COLO829 (cell line): ENCODE results near the gene FHAD1.

Experiments used
- DNase-seq: peaks from one replicate; pipeline ENCODE4 v3.0.0; 2012; ENCODE audit warnings: low spot score

Gene FHAD1

GRCh38 chr1:15246960-15247614, at the start of gene FHAD1:
TSS of gene FHAD1 (plus strand) at chr1:15247223. CDS start at chr1:15251785, 4,562 bp downstream.
- peak; percentile 82 for DNase-seq

GRCh38 chr1:15197591-15198447, 49.2 kb upstream of the FHAD1 start:
- DNase-seq: no peak

DNA sequence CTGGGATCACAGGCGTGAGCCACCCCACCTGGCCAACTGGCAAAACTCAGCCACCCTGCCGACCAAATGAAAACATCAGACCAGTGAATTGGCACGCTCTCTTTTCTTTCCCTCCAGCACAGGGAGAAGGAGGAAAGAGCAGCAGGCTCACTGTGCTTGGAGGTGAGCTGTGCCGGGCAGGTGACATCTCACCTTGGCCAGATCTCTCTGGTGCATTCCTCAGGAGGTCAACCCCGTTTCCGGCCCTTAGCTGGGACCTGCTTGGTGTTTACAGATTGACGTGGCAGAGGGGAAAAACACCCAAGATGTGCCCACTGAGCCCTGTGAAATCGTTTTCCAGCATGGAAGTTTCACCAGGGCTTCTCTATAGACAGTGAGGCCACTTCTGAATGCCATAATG, 48.3 kb upstream of the FHAD1 start:
- DNase-seq: no peak

GRCh38 chr1:15201221-15201620, 45.8 kb upstream of the FHAD1 start:
- DNase-seq: no peak

DNA sequence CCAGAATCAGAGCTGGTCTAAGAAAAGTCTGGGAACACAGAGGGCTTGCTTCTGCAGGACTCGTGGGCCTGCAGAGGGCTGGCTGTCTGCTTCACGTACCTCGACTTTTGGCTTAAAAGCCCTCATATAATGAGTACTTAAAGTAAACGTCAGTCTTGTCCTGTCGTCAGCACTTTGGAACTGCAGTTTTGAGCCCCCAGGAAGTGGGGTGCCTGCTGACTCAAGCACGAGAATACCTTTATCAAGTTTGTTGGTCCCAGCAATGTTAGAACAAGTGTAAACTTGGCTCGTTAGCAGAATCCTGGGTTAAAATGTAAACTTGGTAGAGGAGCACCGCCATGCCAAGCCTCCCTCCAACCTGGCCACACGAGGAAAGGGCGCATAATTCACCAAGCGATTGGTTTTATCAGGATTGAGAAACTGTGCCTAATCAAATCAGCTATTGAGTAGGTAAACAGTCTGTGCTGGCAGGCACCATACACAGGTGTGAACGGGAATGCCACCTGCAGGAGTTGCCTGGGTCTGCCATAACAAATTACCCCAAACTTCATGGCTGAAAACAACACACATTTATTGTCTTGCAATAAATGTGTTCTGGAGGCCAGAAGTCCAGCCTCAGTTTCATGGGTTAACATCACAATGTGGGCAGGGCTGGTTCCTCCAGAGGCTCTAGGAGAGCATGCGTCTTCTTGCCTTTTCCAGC, 45.0 kb upstream of the FHAD1 start:
- DNase-seq: no peak

- DNase-seq: no peak
Measured at GRCh38 chr1:15204931-15205330, 42.1 kb upstream of the FHAD1 start.

DNA sequence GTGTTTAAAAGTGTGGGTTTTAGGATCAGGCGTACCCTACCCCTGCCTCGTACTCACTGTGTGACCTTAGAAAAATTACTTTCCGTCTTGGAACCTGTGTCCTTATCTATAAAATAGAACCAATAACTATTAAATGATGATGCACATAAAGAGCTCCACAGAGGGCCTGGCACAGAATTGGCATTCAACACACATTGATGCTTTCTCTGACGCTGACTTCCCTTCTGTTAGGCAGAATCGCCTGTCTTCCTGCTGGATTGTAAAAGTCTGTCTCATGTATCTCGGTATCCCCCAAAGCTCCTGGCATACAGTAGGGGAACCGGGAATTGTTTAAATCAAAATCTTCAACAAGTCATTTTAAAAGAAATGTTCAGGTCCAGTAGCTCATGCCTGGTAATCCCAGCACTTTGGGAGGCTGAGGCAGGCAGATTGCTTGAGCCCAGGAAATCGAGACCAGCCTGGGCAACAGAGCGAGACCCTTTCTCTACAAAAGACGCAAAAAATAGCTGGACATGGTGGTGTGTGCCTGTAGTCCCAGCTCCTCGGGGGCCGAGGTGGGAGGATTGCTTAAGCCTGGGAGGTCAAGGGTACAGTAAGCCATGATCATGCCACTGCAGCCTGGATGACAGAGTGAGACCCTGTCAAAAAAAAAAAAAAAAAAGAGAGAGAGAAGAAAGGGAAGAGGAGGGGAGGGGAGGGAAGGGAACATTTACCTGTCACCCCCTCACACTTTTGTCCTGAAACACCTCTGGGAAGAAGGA, 41.3 kb upstream of the FHAD1 start:
- DNase-seq: no peak

DNA sequence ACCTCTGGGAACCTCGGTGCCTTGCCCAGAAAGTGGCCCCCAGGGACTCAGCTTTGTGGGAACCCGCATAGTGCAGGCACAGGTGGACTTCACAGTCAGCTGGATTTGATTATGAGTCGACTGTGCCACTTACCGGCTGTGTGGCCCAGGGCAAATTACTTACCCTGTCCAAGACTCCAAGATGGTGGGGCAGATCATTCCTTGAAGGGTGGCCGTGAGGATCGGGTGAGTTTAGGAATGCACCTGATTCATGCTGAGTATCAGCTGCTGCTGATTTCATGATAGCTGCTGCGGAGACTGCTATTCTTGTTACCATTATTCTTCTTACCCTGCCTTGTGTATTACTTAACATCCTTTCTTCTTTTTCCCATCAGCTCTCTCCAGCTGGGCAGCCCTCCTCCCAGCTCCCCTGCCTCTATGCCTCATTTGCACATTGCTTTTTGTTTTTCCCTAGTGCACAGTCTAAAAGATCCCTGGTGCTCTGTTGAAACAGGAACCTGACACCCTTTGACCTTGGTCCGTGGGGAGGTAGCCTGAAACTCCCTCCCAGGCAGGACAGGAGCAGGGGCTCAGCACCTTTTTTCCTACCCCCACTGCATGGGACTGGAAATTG, 40.5 kb upstream of the FHAD1 start:
- no peak for DNase-seq

DNA sequence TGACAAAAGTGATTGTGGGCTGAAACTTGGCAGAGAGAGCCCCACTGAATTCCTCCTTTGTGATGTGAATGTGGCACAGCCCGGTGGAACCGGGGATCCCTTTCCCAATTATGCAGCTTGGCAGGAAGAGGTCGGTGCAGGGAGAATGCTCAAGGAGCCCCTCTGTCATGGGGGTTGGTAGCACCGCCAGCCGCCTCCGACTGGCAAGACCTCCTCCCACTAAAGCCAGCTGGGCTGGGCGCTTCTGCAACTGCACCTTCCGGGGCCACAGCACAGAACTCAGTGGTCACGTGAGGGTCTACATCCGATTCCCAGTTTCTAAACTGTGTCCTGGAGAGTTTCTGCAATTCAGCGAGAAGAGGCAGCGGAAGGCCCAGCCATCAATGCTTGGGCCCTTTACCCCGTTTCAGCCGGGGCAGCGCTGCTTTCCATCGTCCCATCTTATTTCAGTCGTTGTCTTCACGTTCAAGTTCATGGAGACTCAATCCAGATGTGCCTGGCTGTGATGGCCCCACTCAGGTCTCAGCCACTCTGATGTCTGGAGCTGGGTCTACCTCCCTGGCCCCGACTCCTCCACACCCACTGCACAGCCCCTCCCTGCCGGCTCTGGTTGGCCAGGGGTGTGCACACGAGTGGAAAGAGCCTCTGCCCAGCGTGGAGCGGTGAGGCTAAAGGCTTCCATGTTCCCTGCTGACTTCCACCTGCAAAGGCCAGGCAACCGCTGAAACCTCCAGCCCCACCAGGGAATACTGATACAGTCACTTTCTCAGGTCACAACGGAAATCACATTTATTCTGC, 39.8 kb upstream of the FHAD1 start:
- DNase-seq: no peak

GRCh38 chr1:15207829-15208429, 39.1 kb upstream of the FHAD1 start:
- no peak for DNase-seq

DNA sequence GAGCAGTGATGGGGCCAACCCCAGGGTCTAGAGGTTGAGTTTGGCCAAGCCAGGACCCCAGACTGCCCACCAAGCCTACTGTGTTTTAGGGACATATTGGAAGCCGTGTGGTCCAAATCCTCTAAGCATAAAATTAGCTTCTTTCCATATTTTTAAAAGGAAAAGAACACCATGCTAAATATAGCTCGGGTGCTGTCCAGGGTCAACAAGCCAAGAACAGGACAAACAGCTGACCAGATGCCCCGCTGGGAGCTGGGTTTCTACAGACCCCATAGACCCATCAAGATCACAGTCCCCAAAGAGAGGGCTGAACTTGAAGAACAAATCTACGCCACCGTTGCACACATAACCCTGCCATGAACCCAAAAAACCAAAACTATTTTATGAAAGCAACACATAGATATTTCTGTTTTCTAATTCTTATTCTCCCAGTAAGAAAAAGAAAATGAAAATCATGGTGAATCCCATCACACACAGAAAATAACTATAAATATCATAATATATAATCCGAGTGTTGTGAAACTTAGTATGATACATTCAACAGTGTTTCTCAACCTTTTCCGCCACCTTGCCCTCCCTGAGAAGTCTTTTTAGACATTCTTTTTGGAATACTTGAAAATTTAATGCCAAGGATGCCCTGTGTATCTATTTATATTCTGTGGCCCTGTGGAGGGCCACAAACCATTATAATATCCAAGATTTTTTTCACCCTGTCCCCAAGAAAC, 36.2 kb upstream of the FHAD1 start:
- no peak for DNase-seq

DNA sequence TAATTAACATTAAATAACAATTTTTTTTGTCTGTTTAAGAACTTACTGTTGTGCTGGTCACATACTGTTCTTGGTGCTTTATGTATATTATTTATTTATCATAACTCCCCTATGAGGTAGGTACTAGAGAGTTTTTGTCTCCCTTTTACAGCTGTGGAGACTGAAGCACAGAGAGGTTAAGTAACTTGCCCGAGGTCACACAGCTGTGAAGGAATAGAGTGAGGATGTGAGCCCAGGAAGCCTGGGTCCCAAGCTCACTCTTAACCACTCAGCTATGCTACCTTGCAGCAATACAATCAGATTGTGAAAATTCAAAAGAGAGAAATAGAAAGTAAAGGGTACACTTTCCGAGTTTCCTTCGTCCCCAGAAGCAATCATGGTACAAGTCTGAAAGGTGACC, 35.6 kb upstream of the FHAD1 start:
- no peak for DNase-seq

- DNase-seq: no peak
Measured at GRCh38 chr1:15212216-15212953, 34.6 kb upstream of the FHAD1 start.

- no peak for DNase-seq
Measured at GRCh38 chr1:15212954-15213291, 34.1 kb upstream of the FHAD1 start.

DNA sequence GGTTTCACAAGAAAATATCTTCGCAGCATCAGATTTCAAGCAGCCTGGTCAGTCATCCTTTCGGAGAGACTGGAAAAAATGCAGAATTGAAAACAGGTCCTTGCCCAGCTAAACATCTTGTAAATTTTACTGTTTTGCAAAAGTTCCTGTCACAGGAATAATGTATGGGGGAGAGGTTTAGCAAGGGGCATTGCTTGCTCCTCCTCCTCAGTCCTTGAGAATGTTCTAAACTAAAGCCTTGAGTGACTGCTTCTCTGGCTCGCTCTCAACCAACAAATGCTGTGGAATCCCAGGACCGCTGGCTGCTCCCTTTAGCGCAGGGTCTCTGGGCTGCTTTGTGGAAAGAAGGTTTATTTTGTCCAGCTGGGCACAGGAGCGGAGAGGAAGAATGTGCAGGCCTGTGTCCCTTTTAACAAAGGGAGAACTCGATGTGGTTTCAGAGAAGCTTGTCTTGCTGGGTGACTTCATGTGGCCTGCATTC, 33.6 kb upstream of the FHAD1 start:
- DNase-seq: no peak

DNA sequence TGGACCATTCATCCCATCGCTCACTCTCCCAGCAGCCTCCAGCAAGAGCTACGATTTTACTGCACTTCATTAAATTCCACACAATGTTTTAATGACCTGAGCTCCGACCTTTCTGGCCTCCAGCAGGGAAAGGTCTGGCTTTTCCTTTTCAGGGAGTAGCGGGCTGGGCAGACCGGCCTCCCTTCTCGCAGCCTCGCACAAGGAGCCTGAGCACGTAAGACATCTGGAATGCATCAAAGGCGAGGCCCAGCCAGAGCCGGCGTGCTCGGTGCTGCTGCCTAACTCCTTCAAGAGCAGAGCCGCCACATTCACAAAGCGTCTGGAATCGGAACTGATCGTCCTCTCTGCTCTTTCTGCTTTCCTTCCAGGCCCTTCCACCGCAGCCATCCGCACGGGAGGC, 32.5 kb upstream of the FHAD1 start:
- no peak for DNase-seq

DNA sequence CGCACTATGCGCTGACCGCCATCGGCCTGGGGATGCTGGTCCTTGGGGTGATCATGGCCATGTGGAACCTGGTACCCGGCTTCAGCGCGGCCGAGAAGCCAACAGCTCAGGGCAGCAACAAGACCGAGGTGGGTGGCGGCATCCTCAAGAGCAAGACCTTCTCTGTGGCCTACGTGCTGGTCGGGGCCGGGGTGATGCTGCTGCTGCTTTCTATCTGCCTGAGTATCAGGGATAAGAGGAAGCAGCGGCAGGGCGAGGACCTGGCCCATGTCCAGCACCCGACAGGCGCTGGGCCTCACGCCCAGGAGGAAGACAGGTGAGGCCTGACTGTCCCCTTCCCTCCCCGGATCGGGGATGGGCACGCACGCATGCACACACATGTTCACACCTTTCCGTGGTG, 31.9 kb upstream of the FHAD1 start:
- no peak for DNase-seq

GRCh38 chr1:15217654-15218053, 29.4 kb upstream of the FHAD1 start:
- no peak for DNase-seq
